T-helper 9 cell (primary cell): ENCODE measurements around the gene RBMS3.
"Not testable (repeated sequence)": the region's sequence is repeated elsewhere in the genome, so short reads cannot be mapped to it uniquely, and the experiment has no call there.

Experiments
- DNase-seq: peaks from one replicate; pipeline ENCODE4 v3.0.0-alpha.2; 2020

Gene RBMS3

GRCh38 chr3:29313981-29314726 lies 33.3 kb downstream of the RBMS3 start:
- DNase-seq, result no peak

- DNase-seq, result no peak
Measured at GRCh38 chr3:29314727-29315088, 33.8 kb downstream of the RBMS3 start.

- no peak for DNase-seq
Measured at GRCh38 chr3:29317659-29318173, 36.8 kb downstream of the RBMS3 start.

- DNase-seq, result no peak
Measured at GRCh38 chr3:29318251-29318650, 37.4 kb downstream of the RBMS3 start.

GRCh38 chr3:29319262-29319661 lies 38.4 kb downstream of the RBMS3 start:
- no peak for DNase-seq

- no peak for DNase-seq
Measured at GRCh38 chr3:29319798-29320197, 38.9 kb downstream of the RBMS3 start.

- DNase-seq, result no peak
Measured at GRCh38 chr3:29322586-29322985, 41.7 kb downstream of the RBMS3 start.

GRCh38 chr3:29324180-29324651 lies 43.3 kb downstream of the RBMS3 start:
- no peak for DNase-seq

- not testable (repeated sequence) for DNase-seq
Measured at GRCh38 chr3:29326540-29326939, 45.7 kb downstream of the RBMS3 start.

- no peak for DNase-seq
Measured at GRCh38 chr3:29329986-29330890, 49.4 kb downstream of the RBMS3 start.

GRCh38 chr3:29331035-29331434 lies 50.2 kb downstream of the RBMS3 start:
- no peak for DNase-seq

GRCh38 chr3:29331456-29332194 lies 50.8 kb downstream of the RBMS3 start:
- no peak for DNase-seq

- no peak for DNase-seq
Measured at GRCh38 chr3:29332195-29332637, 51.3 kb downstream of the RBMS3 start.

- DNase-seq, result no peak
Measured at GRCh38 chr3:29333576-29333975, 52.7 kb downstream of the RBMS3 start.

GRCh38 chr3:29334706-29335105 lies 53.8 kb downstream of the RBMS3 start:
- DNase-seq, result no peak

- no peak for DNase-seq
Measured at GRCh38 chr3:29335438-29335837, 54.6 kb downstream of the RBMS3 start.

GRCh38 chr3:29335943-29336342 lies 55.1 kb downstream of the RBMS3 start:
- no peak for DNase-seq

- no peak for DNase-seq
Measured at GRCh38 chr3:29337565-29337964, 56.7 kb downstream of the RBMS3 start.

- DNase-seq, result no peak
Measured at GRCh38 chr3:29338377-29338776, 57.5 kb downstream of the RBMS3 start.

GRCh38 chr3:29339016-29339833 lies 58.4 kb downstream of the RBMS3 start:
- no peak for DNase-seq

GRCh38 chr3:29344154-29344553 lies 63.3 kb downstream of the RBMS3 start:
- no peak for DNase-seq

- no peak for DNase-seq
Measured at GRCh38 chr3:29344935-29345334, 64.1 kb downstream of the RBMS3 start.
